ENCODE results near the gene ATP8A1. TPM values are rescaled to one million over a fixed set of nuclear protein-coding genes. Genes with fewer than 3 reads are reported as not detected.

ATP8A1 gene
- total and polyA plus RNA-seq, 8 donors = 4.8 to 15.3 (median 10.8) TPM

GRCh38 chr4:42359711-42360110 lies 297.2 kb downstream of the ATP8A1 start:
- intact Hi-C loops (cut with DNase I) = loop anchor here in 2 of 3 donors (10.0 kb wide), 2 partner anchors 155 to 165 kb away; no protein-coding TSS in a partner anchor
- Histone ChIP-seq H3K9me3 (no peaks in the 10 kb centered on the region), H3K27ac (no peak overlapping the region), H3K36me3 (no peaks in the 10 kb centered on the region), H3K27me3 (no peaks in the 10 kb centered on the region), H3K4me1 (no peaks in the 10 kb centered on the region), H3K4me3 (peak overlapping the region in 1 of 4 donors; percentile 15)
- WGBS, 2 donors = 14% methylated on average over 5 of the region's 5 CpGs
- TF ChIP-seq CTCF (IDR thresholded peaks at IDR 0.05) = no peak
- ATAC-seq (peak in 2 of 4 donors; percentile 30 to 40), DNase-seq (no peak), FAIRE-seq (no peak)

Other genes starting within 250 kb of the ATP8A1 start
- gene GRXCR1, start 235.6 kb upstream of the ATP8A1 start, total RNA-seq = not detected
- under 1 TPM in 1 of 2 donors, not detected in 1; 0.12 TPM for gene GRXCR1, start 235.6 kb upstream of the ATP8A1 start, polyA plus RNA-seq